GM19468 (cell line): ENCODE results near the gene CFAP53.

ENCODE experiments used
- ATAC-seq: cut with Tn5 transposase; IDR thresholded peaks from one replicate; pipeline ENCODE4 v1.9.1; 2021; ENCODE audit warnings: mild to moderate bottlenecking, moderate library complexity, moderate number of reproducible peaks; ENCODE audit not compliant: unreplicated experiment; ENCODE audit errors: extremely low read depth

The CFAP53 gene

DNA sequence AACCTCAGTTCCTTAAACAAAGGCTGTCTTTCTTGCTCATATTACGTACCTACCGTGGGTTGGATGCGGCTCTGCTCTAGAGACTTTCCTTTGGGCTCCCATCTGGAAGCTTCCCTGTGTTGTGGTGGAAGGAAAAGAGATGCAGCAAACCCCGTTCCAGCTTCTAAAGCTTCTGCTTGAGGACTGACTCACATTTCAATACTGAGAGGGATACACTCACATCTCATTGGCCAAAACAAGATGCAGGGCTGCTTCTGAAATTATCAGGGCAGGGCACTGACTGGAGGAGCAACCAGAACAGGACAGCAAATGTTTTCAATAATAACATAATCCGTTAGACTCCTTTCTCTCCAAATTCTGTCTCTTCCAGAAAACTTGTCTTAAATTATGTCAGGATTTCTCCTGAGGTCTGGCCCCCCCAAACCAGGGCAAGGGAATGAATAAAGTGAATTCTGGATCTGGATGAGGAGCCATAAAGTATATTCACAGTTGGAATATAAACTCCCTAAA, 66.9 kb downstream of the CFAP53 start:
- no peak for ATAC-seq

DNA sequence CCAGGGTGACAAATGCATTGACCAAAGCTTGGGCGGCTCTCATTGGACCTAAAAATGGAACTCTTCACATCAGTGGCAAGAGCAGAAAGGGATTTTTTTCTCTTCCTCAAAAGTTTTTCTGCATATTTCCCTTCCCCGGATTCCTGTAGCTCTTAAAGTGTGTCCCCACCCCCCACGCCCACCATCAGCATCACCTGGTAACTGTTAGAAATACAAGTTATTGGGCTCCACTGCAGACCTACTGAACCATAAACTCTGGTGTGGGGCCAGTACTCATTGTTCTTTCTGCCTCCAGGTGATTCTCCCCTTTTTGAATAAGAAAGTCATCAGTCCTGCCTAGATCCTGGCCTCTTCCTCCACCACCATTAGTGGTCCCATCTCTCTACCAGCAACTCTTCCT, 70.0 kb downstream of the CFAP53 start:
- no peak for ATAC-seq

DNA sequence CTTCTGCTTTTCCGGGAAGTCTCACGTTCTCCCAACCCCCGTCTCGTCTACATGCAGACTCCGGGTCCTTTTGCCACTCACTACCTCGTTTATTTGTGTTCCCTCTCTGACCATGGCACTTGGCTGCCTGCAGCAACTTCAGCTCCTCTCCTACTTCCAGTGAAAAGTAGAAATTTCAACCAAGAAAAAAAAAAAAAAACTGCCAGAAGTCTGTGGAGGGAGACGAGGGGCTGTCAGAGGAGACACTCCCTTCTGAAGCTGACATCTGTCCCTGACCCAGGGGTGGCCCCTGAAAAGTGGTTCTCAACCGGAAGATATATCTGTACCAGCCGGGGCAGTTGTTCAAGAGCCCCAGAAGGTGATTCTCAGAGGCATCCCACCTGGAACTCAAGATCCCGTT, 70.6 kb downstream of the CFAP53 start:
- no peak for ATAC-seq

DNA sequence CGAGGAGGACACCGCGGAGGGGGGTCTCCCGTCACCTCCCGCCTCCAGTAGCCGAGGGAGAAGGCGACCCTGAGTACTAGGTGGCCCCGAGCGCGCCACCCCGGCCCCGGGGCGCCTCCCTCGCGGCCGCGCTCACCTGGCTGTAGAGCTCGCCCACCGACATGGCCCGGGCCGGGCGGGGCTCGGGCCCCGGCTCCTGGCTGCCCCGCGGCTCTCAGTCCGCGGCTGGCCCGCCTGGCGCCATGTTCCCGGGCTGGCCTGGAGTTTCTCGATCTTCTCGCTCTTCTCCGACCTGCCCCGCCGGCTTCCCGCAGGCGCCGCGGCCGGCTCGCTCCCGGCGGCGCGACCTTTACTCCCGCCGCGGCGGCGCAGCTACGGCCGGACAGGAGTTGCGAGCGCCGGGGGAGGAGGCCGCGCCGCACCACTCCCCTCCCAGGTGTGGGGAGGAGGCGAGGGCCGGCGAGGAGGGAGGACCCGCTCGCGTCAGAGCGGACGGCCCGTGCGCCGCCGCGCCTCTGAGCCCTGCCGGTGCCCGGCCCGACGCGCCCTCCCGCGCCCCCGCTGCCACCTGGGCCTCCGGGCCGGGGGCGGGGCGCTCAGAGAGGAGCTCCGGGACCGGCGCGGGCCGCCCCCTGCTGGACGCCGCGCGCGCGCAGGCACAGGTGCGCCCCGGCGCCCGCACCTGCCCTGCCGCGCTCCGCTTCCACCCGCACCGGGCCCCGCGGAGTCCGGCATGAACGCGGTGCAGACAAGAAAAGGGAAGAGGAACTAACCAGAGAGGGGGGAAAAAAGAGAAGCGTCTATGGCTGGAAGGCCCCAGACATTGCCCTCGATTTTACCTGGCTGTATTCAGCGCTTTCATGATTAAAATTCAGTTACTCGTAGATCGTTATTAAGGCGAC, 71.4 kb downstream of the CFAP53 start, which contains the start of gene MYO5B:
MYO5B (minus strand) TSS at position 517 of the 902 bp plus-strand sequence; CDS start at position 163, 354 bp downstream.
- peak; percentile 37 for ATAC-seq

DNA sequence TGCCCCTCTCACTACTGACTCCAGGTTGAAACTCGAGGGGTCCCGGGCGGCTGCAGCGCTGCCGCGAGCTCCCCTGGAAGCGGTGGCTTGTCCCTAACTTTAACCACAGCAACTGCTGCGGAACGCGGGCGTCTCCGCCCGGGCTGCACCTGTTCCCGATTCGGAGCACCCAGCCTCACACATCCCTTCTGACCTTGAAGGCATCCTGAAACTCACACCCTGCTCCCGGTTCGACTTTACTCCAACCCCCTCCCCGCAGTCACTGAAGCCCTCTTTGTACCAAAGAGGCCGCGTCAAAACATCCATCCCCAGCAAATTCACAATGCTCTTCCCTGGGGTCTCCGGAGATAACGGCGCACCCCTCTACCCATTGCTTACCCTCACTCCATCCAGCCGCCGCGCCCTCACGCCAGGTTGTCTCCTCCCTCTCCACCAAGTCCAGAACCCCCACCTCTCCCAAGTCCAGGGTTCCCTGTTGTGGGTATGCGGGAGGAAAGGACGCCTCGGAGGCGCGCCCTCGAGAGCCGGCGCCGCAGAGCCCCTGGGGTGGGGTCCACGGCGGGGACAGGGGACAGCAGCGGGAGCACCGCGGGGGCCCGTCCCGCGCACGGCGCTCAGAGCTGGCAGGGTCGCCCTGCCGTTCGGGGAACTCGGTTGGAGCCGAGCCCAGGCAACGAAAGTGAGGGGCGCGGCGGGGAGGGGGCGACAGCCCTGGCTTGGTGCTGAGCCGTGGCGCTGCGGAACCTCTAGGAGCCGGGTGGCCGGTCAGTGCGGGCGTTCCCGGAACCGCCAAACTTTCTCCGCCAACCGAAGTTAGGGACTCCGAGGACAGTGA, 72.3 kb downstream of the CFAP53 start:
- ATAC-seq: no peak

DNA sequence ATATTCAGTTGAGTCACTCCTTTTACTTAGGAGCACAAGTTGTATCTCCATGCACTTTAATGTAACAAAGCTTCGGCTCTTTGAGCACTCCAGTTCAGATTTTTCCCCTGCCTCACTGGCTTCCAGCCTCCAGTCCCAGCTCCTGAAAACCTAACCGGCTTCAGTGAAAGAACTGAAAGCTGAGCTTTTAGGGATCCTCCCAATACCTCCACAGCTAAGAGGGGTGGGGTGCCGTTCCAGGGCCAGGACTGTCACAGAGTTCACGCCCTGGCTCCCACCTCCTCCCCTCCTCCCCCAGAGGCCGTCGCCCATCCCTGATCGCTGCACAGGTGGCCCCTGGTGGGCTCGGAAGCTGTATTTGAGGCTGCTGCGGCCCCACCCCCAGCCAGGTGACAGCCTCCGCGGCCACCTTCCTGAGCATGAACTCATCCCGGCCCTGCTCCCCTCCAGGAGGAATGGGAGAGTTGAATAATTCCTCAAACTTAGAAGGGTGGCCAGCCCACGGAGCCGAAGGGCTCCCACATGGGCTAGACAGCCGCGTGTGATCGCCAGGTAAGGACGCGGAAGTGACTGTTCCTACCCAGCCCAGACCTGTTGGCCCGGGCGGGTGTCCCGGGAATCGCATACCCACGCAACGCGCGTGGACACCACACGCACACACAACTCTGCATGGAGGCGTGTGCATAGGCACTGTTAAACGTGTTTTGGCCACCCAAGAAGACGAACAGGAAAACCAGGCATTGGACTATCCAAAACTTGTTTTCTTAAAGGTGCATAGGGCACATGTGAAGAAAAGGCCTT, 73.1 kb downstream of the CFAP53 start:
- no peak for ATAC-seq

DNA sequence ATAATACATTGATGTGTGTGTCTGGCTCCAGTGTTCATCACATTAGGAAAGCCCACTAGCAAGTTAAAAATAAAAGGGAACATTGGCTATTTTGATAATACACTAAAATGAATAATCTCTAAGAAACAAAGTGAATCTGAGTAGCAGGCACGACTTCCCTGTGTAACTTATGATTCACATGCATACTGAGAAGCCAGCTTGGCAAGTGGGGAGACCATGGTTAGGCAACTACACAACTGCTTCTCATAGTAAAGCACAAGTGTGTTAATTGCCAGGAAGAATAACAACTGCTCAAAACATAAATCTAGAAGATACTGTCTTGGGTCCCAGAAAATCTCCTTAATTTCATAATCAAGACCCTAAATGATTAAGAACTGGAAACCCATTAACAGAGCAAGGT, 75.4 kb downstream of the CFAP53 start:
- ATAC-seq: no peak

DNA sequence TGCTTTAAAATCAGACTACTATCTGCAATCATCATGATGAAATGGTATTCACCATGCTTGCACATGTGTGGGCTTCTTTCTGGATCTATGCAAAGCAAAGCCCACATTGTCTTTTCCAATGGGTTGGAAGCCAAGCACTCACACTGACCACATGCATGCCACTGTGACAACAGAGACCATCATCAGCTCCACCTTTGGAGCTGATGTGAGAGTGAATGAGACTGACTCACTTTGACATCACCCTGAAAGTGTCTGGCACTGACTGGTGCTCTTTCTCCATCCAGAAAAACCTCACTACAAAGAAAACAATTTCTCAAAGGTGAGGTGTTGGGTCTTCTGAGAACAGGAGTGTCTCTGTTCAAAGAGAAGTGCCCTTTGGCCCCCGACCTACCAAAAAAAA, 76.1 kb downstream of the CFAP53 start:
- no peak for ATAC-seq

DNA sequence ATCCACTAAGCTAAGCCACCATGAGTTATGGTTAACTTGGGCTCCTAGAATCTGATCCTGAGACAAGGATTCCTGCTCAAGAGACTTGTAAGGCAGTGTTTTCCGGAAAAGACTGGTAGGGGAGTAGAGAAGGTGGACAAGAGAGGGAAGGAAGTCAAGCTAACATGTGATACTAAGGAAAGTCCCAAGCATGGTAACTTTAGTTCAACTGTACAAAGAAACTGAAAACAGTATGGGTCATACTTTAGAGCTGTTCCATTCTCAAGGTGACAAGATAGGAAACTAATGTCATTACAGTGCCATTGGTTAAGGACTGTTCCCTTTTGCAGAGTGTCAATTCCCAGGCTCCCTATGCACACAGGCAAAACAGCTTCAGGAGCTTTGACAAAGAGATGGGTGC, 77.1 kb downstream of the CFAP53 start:
- ATAC-seq: no peak

DNA sequence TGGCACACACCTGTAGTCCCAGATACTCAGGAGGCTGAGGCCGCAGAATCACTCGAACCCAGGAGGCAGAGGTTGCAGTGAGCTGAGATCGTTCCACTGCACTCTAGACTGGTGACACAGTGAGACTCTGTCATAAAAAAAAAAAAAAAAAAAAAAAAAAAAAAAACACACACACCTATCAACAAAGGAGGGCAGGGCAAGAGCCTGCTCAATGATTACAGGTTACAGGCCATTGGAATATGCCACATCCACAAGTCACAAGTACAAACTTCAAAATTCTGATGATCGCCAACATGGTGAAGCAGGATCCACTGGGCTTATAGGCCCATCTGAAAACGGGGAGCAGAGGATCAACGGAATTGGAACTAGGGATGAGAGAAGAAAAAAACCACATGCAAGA, 77.6 kb downstream of the CFAP53 start:
- no peak for ATAC-seq

DNA sequence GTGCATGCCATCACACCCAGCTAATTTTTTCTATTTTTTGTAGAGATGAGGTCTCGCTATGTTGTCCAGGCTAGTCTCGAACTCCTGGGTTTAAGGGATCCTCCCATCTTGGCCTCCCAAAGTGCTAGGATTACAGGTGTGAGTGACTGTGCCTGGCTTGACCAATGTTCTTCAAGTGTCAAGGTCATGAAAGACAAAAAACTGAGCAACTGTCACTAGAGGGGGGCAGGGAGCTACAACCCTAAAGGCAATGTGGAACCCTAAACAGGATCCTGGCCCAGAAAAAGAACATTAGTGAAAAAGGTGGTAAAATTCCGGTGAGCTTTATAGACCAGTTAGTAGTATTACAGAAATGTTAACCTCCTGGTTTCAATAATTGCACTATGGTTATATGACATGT, 78.6 kb downstream of the CFAP53 start:
- ATAC-seq: no peak

DNA sequence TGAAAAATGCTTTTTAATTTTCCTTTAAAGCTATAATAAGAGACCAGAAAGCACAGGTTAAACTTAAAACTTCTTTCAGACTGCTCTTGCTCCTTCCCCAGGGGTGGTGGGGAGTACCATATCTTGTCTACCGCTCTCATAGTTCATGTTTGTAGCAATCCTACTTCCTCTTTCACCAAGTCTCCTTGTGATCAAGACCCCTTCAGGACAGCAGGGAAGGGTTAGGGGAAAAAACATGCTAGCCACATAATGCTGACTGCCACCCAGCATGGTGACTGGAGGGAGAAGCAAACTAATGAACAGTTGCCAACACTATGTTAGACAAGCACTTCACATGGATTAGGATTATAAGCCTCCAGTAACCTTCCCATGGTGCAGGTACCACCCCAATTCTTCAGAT, 79.9 kb downstream of the CFAP53 start:
- ATAC-seq: no peak

DNA sequence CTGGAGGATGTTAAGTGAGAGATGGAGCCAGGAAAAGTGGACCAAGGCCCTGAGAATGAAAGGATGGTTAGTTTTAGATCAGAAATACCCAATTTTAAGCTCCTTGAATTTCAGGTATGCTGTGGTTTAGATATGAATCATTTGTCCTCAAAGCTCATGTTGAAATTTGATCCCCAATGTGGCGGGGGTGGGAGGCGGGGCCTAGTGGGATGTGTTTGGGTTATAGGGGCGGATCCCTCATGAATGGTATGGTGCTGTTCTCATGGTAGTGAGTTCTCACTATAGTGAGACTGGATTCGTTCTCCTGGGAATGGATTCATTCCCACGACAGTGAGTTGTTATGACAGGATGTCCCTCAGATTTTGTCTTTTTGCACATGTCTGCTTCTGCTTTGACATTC, 82.7 kb downstream of the CFAP53 start:
- ATAC-seq: no peak

DNA sequence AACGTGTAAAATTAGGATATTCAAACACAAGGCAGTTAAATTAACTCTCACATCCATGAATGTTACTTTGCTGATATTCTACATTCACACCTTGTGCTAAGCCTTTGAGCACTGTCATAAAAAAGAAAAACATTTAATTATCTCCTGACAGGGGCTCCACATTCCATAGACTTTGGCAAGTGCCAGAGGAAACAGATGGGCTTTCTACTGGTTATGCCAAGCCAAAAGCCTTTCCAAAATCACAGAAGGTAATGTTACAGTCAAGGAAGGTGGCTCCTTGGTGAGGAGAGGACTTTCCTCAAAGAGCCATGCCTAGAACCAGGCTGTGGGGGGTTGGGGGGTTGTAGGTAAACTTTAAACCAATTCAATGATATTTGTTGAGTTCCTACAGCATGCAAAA, 83.8 kb downstream of the CFAP53 start:
- no peak for ATAC-seq

DNA sequence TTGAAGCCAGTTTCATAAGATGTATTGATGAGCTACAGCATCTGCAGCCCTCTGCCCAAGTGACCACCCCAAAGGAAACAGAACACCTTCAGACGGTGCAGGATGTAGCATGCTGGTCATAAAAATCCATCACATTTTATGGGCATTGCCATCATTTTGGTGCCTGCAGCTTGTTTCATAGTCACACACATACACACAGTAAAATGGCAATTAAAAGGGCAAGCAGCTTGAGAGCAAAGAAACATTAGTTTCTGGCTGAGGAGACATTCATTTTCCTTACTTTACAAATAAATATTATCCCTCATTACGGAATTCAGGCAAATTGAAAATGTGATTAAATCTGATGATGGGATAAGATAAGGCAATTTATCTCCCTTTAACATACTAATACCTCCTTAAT, 84.7 kb downstream of the CFAP53 start:
- no peak for ATAC-seq

DNA sequence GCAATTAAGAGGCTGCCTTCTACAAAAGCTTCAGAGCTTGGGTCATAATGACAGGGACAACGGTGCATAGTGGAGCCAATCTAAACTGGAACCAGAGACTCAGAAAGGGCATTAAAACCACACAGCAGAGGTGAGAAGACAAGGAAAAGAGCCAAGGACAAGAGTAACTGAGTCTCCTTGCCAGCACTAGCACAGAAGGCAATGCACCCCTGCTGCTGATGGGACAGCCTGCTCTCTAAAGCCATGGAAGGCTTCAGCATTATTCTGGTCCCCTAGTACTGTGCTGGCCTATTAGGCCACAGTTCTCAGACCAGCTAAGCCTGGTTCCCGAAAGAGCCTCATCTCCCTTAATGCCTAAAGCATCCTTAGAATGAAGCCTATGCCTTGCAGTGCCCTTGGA, 86.8 kb downstream of the CFAP53 start:
- no peak for ATAC-seq

DNA sequence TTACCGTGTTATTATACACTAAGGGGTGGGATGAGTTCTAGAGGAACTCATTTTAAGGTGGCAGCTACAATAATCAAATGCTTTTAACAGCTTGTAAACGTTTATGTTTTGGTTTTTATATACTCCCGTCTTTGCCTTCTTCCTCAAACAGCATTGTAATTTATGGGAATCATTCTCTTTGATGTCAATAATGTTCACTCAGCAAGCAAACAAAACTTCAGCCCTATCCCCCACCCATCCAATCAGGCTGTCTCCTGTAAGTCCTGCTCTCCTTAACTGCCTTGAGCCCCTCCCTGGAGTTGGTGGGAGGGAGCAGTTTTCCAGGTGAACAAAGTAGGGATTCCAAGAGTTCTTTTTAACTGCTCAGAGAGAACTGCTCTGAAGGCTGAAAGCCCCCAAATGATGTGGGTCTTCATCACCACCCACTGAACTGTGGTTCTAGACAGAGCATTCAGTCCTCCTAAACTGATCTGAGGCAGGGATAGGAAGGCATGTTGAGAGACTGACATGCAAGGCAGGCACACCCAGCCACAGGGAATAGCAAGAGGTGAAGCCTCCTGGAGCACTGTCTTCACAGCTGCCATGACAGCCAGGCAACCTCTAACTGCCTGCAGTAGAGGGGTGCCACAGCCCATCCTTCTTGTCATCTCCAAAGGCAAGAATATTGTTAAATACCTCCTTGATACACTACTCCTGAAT, 88.9 kb downstream of the CFAP53 start:
- ATAC-seq: no peak
